C4-2B (cell line): ENCODE results near the gene SLC27A1.
"Not testable (repeated sequence)": the region's sequence is repeated elsewhere in the genome, so short reads cannot be mapped to it uniquely, and the experiment has no call there.

Source experiments
- H3K27ac ChIP-seq: fragments of 450-650 bp; 2 replicates; pipeline ENCODE4 v1.5.1; 2017
- ZFX ChIP-seq: fragments of 450-650 bp; IDR thresholded peaks from 2 replicates; pipeline ENCODE4 v1.6.1; 2017
- TF ChIP-seq, protein P1 (sequence below): fragments of 450-650 bp; conservative IDR thresholded peaks from 2 replicates; pipeline ENCODE4 v1.5.1; 2017; ENCODE audit warnings: mild to moderate bottlenecking

The SLC27A1 gene

DNA sequence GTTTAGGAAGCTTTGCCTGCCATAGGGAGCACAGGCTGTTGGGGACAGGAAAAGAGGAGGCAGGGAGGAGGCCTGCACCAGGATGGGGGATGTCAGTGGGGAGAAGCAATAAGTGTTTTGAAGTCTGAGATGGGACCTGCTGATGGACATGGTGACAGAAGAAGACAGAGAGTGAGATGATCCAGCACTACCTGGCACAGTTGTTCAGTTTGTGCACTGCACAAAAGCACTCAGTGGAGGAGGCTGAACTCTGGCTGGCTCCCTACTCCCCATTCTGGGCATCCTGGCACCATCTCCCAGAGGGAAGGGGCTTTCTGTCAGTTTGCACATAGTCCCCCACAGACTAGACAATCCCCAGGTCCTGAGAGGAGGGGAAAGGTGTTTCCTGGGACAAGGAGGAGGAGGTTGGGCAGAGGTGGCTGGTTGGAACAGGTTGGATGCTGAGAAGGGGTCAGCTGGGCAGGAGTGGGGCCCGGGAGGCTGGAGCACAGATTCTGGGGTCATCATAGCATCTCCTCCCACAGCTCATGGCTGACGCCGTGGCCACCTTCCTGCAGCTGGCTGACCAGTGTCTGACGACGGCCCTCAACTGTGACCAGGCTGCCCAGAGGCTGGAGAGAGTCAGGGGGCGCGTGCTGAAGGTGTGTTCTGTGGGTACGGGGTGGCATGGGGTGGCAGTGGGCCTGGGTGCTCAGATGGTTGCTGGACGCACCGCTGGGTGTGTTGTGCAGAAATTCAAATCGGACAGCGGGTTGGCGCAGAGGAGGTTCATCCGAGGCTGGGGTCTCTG is 72.7 kb downstream of the SLC27A1 start:
- TF ChIP-seq, protein P1, sequence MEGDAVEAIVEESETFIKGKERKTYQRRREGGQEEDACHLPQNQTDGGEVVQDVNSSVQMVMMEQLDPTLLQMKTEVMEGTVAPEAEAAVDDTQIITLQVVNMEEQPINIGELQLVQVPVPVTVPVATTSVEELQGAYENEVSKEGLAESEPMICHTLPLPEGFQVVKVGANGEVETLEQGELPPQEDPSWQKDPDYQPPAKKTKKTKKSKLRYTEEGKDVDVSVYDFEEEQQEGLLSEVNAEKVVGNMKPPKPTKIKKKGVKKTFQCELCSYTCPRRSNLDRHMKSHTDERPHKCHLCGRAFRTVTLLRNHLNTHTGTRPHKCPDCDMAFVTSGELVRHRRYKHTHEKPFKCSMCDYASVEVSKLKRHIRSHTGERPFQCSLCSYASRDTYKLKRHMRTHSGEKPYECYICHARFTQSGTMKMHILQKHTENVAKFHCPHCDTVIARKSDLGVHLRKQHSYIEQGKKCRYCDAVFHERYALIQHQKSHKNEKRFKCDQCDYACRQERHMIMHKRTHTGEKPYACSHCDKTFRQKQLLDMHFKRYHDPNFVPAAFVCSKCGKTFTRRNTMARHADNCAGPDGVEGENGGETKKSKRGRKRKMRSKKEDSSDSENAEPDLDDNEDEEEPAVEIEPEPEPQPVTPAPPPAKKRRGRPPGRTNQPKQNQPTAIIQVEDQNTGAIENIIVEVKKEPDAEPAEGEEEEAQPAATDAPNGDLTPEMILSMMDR = no peak
- TF ChIP-seq ZFX = no peak
- no peak overlapping the region for H3K27ac ChIP-seq

DNA sequence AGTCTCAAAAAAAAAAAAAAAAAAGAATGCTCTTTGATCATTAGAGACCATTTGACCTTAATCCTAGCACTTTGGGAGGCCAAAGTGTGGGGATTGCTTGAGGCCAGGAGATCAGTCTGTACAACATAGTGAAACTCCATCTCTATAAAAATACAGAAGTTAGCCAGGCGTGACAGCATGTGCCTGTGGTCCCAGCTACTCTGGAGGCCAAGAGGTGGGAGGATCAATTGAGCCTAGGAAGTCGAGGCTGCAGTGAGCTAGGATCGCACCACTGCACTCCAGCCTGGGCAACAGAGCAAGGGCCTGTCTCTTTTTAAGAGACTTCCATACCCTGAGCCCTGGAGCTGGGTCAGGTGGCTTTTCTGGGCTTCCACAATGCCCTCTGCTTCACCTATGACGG is 73.7 kb downstream of the SLC27A1 start:
- H3K27ac ChIP-seq = no peak overlapping the region
- TF ChIP-seq, protein P1 = no peak
- TF ChIP-seq ZFX = no peak

DNA sequence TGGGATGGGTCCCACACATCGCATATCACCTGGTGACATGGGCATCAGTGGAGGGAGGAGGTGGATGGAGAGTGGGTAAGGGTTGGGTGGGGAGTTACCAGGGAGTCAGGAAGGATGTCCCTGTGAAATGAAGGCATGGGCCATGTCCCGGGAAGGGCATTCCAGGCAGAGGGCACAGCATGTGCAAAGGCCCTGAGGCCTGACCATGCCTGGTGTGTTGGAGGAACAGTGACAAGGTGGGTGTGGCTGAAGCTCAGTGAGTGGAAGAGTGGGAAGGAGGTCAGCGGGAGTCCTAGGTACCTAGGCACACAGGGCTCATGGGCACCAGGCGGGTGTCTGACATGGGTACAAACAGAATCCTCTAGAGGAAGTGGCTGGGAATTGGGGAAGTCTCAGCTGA is 74.1 kb downstream of the SLC27A1 start:
- TF ChIP-seq, protein P1 = no peak
- no peak for TF ChIP-seq ZFX

GRCh38 chr19:17548145-17548544 is 77.8 kb downstream of the SLC27A1 start:
- H3K27ac ChIP-seq = no peak overlapping the region
- no peak for TF ChIP-seq ZFX
- TF ChIP-seq, protein P1 = no peak

More for the DNA sequence above, 74.1 kb downstream of the SLC27A1 start:
- H3K27ac ChIP-seq = no peak overlapping the region

DNA sequence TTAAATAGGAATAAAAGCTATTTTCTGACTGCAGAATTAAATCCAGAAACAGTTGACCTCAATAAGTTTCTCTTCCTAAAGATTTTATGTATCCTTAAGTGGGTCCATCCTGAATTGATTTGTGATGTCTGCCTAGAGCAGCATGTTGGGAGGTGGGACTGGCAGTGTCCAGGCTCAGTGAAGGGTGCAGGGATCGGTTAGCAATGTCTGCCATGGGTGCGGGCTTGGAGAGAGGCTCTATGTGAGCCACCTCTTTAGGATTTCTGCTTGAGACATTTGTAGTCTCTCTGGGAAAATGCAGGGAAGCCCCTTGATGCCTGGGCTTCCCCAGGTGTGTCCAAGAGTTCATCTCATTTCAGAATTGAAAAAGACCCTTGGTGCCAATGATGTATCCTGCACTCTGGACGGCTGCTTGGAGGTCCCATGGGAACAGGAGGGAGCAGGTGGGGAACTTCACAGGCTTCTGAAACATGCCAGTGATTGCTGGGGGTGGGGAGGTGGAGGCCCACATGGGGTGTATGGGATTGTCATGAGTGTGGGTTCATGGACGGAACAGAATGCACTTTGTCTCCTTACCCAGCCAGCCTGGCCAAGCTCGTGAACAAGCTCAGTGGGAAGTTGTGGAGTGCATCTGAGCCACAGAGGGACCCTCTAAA is 78.9 kb downstream of the SLC27A1 start:
- no peak overlapping the region for H3K27ac ChIP-seq
- no peak for TF ChIP-seq ZFX
- TF ChIP-seq, protein P1 = no peak

GRCh38 chr19:17550076-17550667 is 79.8 kb downstream of the SLC27A1 start:
- TF ChIP-seq, protein P1 = no peak
- no peak for TF ChIP-seq ZFX
- H3K27ac ChIP-seq = no peak overlapping the region

- not testable (repeated sequence) for H3K27ac ChIP-seq
Observed at GRCh38 chr19:17552735-17553134, 82.4 kb downstream of the SLC27A1 start.
